Activated naive CD4-positive, alpha-beta T cell treated with anti-CD3 and anti-CD28 coated beads, Interleukin-2, amount 50 U/mL, for 16 hours (primary cell): ENCODE results near the gene RRH.
"Not testable (repeated sequence)": the region's sequence is repeated elsewhere in the genome, so short reads cannot be mapped to it uniquely, and the experiment has no call there.

Experiments used
- DNase-seq: peaks from one replicate; pipeline ENCODE4 v3.0.0-alpha.2; 2020

Gene RRH, protein sequence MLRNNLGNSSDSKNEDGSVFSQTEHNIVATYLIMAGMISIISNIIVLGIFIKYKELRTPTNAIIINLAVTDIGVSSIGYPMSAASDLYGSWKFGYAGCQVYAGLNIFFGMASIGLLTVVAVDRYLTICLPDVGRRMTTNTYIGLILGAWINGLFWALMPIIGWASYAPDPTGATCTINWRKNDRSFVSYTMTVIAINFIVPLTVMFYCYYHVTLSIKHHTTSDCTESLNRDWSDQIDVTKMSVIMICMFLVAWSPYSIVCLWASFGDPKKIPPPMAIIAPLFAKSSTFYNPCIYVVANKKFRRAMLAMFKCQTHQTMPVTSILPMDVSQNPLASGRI

DNA sequence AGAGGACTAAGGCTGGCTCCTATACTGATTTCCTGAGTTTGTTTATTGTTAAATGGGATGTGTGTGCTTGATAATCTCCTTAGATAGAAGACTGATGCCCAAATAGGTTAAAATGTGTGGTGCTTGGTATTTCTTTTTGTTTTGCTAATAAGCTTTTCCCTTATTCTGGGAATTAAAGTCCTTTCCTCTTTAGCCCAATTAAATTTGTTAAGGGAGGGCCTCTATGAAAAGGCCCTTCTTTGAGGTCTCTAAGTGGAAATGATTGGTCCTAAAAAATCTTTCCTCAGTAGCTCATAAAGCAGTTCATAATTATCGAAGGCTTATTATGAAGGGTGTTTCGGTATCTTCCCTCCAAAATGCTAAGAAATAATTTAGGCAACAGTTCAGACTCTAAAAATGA is at the start of gene RRH:
Gene RRH, plus strand, starts transcription at position 301 of the 400 bp plus-strand sequence. Its CDS starts 56 bp downstream, at position 357.
- no peak for DNase-seq

DNA sequence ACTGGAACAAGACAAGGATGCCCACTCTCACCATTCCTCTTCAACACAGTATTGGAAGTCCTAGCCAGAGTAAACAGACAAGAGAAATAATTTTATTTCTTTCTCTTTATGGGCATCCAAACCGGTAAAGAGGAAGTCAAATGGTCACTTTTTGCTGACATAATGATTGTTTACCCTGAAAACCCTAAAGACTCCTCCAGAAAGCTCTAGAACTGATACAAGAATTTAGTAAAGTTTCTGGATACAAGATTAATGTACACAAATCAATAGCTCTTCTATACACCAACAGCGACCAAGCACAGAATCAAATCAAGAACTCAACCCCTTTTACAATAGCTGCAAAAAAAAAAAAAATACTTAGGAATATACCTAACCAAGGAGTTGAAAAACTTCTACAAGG is 45.7 kb upstream of the RRH start:
- DNase-seq, result not testable (repeated sequence)

DNA sequence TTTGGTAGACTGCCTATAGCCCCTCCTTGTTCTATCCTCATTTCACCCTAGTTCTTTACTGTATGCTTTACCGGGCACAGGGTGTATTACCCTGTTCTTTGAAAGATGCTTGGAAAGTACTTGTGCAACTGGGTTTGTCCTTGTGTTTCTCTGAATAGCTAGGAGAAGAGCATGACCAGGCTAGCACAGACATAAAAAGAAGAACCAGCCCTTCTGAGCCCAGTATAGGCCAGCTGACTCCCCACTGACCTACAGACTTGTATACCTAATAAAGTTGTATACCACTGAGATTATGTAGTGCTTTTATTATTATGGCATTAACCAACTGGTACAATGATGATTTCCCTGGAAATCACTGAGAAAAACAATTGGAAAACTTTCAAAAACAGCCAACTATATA is 40.9 kb upstream of the RRH start:
- no peak for DNase-seq

DNA sequence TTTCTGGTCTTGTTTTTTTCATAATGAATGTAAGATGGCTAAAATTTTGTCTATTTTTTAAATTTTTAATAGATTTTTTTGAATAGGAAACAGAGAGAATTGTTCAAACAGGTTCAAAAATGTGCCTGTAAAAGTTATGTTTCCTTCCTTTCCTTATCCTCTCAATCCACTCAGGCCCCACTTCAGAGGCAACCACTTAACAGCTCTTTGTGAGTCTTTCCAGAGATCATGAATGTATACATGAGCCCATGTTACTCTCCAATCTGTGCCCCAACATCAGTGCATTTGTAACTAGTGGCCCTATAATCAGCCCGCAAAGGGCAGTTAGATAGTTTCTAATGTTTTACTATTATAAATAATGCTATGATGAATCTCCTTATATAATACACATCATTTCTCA is 40.0 kb upstream of the RRH start:
- DNase-seq, result no peak

DNA sequence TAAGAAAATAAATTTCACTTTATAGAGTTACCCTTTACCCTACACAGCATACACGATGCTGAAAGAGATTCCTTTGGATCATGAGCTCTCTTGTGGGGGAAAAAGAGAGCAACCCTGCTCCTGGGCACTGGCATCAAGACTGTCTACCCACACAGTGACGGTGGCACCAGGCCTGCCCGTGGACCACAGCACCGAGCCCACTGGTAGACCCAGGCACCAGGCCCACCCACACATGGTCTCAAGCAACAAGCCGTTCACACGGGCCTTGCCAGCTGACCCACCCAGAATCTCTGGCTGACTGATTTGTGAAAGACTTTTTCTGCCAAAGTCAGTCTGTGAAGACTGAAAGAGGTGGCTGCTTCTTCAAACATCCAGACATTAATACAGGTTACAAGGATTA is 32.7 kb upstream of the RRH start:
- DNase-seq, result no peak

DNA sequence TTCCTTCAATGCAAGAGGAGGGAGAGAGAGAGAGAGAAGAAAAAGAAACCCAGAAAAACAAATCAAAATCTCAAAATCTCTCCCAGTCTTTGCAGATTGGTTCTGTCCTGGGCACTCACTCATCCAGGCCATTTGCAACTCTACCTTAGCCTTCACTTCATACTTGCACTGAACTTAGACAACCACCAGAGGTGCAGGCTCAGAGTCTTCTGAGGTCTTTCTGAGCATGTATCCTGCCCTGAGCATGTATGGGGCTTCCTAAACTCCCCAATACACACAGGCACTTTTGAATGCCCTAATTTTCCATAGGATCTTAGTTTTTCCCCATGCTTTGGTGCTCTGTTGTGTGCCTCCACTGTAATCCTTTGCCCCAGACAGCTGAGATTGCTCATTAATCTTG is 28.9 kb upstream of the RRH start:
- no peak for DNase-seq

DNA sequence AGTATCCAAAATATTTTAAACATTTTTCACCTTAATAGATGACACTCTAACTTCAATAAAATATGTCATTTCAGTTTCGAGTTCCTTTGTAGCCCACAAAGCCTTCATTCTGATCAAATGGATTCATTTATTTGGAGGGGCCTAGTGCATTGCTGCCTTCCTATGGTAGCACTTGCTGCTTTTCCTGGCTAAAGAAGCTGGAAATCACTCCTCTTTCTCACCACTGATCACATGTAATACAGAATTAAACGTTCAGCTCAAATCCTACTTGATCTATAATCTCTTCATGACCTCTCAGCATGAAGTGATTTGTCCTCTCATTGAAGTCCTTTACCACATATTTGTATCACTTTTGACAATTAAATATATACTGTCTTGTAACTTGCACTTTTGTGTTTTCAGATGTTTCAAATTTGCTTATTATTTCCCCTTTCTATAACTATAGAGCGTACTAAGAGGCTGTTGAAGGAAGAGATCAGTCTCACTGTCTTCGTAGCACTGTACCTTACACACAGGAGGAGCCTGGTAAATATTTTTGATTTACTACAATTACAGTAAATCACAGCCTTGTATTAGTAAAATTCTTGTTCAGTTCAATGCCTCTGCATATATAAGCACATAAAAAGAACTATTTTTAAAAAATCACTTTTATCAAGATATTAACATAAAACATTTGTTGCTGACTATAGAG is 26.5 kb upstream of the RRH start:
- DNase-seq, result no peak

DNA sequence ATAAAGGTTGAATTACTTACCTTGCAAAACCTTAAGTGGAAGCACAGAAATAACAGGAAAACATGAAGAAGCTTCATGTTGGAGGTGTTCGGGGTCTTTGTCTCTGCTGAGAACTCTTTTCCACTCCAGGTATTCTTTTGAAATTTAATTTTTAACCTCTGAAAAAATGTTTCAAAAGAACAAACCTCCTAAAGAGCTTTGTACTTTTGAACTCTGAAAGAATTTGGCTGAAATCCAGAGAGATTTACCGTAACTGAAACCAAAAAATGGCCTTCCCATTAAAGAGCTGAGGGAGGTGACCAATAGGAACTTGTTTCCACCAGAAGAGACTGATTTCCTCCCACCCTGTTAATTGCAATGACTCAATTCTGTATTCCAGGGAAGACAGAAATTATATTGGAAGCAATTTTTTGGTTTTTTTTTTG is 25.9 kb upstream of the RRH start, which contains the start of gene CFI:
Gene CFI, minus strand, starts transcription at position 105 of the 425 bp plus-strand sequence. Its CDS starts 28 bp downstream, at position 77.
- DNase-seq, result no peak

DNA sequence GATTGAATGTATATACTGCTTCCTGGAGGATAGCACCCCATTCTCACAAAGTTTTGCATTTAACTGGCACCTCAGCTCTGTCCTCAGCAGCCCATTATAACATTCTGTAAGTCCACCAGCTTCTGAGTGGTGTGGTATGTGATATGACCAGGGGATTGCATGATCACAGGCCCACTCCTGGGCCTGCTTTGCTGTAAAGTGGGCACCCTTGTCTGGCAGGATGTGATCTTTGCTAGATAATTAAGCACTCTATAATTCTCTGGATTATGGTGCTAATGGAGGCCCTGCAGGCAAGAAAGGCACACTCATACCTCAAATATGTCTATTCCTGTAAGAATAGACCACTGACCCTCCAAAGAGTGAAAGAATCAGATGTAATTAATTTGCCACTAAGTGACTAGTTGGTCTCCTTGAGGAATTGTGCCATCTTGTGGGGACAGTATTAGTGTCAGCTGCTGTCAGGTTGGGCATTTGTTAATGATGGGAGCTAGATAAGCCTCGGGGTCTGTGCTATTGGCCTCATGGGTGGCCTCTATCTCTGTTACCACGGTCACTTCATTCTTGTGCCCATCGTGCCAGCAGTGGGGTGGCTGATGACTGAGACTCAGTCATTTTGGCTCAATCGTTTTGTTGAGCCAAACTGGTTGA is 23.7 kb upstream of the RRH start:
- no peak for DNase-seq

DNA sequence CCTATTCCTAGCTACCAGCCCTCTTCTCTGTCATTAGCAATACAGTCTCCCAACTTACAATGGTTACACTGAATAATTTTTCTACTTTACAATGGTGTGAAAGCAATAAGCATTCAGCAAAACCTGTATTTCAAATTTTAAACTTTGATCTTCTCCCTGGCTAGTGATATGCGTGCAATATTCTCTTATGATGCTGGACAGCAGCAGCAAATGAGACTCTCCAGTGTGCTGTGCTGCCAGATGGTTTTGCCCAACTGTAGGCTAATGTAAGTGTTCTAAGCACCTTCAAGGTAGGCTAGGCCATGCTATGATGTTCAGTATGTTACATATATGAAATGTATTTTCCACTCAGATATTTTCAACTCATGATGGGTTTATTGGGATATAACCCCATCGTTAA is 18.1 kb upstream of the RRH start:
- no peak for DNase-seq

DNA sequence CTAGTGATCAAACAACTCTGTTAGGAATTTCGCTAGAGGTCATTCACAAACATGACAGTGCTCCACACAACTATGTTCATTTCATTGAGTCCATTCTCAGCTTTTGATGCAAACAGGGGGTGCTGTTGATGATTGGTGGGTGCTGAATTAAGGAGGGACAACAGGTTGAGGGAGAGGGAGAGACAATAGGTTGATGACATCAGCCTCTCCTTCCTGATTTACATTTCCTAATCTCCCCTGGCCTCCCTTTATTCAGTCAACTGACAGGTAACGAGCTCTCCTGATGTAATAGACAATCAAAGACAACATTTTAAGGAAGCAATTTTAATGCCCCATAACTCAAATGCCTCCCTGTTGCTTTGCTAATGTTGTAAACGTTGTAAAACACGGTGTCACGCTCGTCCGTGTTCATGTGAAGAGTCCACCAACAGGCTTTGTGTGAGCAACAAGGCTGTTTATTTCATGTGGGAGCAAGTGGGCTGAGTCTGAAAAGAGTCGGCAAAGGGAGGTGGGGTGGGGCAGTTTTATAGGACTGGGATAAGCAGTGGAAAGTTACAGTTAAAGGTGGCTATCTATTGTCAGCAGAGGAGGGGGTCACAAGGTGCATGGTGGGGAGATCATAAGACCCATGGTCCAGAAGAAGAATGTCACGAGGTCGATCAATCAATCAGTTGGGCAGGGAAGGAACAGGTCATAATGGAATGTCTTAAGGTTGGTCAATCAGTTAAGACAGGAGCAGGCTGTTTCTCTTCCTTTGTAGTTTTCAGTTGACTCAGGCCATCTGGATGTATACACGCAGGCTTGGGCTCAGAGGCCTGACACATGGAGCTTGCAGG is 17.0 kb upstream of the RRH start:
- DNase-seq, result no peak

DNA sequence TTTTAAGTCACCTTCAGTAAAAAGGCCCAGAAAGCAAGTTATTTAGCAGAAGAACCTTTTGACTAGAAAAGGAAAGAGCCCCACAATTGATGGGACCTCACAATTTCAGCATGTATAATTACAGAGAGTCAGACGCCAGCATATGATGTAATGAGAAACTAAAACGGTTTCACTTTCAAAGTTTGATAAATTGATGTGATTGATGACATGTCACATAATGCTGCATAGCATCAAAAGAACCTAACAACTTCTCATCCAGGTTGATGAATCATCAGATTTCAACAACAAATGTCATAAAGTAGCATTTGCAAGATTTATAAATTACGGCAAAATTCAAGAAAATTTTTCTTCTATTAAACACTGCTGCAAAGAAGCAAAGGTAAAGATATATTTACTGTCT is 16.1 kb upstream of the RRH start:
- DNase-seq, result no peak

DNA sequence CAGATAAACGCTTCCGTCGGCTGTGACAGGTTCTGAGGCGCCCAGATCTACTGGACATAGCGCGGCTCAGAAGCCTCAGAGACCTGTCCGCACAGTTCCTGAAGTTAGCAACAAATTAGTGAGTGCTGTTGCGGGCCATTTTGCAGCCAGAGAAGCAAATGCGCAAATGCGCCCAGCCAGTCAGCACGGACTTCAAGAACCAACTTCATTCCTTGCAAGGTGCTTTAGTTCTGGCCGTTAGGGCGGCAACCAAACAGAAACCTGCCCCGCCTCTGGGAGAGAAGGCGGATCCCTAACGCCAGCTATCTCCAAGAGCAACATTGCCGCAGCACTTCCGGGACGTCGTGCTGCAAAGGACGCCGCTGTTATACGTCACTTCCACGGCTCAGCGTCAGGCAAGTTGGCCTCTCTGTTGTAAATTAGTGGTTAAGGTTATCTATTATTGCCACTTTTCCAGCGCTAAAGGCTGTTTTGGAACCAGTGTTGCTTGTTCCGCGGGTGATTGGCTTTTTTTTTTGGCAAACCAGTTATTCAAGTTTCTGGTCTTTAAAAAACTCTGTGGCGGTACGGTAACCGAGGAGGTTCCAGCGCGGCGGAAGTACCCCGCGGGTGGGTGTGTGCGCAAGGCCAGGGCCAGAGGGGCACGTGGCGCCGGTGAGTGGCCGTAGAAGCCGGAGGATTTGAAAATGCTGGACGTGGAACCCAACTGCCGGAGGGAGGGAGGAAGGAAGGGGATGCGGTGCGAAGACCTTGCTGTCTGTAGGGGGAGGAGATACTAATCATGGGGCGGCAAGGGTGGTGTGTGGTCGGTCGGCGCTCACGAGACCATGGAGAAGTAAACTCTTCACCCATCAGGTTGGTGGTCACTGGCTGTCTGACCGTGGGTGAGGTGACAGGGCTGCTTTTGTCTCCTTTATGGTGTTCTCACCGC is 12.4 kb upstream of the RRH start, which contains the start of gene GAR1:
Gene GAR1, plus strand, starts transcription at position 612 of the 931 bp plus-strand sequence. CDS start 403 bp downstream, outside the sequence.
- peak; percentile 87 for DNase-seq

DNA sequence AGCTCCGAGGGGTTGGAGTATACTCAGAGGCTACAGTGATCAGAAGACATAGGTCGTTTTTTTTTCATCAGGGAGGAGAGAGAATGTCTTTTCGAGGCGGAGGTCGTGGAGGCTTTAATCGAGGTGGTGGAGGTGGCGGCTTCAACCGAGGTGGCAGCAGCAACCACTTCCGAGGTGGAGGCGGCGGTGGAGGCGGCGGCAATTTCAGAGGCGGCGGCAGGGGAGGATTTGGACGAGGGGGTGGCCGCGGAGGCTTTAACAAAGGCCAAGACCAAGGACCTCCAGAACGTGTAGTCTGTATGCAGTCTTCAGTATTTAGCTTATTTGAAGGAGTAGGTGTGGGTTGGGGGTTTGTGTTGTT is 11.7 kb upstream of the RRH start:
- peak; percentile 49 for DNase-seq

DNA sequence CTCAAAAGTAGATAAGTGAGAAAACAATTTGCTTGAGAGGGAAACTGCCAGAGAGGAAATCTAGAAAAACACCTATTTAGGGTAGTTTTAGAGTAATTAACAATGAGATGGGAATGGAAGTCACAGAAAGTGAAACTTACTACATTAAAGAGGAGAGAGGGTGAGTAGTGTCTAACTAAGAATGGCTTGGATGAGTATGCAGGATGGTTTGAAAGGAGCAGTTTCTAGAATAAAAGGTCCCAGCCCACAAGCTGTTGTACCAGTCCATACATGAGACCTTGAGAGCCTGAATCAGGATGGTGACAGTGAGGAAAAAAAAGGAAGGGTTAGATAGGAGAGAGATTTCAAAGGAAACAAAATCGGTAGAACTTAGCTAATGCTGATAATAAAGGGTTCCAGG is 10.9 kb upstream of the RRH start:
- no peak for DNase-seq

DNA sequence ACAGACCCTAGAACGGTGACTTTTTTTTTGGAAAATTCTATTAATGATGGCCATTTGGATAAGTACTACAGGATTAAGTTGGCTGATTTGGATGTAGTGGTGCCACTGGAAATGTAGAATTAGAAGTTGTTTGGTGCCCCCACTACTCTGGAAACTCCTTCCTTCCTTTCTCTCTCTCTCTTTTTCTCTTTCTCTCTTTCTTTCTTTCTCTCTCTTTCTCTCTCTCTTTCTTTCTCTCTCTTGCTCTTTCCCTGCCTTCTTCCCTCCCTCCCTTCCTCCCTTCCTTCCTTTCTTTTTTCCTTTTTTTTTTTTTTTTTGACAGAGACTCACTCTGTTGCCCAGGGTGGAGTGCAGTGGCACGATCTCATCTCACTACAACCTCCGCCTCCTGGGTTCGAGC is 9.5 kb upstream of the RRH start:
- DNase-seq, result no peak

DNA sequence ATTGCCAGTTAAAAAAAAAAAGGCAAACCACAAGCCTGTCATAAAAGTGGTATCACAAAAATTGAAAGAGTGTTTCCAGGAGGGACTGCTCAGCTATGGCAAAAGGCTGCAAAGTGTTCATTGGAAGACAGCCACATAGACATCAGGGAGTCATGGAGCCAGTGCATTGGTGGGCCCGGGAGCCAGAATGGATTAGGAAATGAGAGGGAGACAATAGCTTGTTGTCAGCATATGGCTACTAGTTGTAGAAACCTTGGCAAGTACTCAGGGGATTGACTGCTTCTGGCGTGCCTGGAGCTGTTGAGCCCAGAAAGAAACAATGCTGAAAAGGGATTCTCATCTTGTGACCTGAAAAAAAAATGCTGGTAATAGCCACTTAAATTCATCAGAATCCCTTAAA is 7.2 kb upstream of the RRH start:
- no peak for DNase-seq

DNA sequence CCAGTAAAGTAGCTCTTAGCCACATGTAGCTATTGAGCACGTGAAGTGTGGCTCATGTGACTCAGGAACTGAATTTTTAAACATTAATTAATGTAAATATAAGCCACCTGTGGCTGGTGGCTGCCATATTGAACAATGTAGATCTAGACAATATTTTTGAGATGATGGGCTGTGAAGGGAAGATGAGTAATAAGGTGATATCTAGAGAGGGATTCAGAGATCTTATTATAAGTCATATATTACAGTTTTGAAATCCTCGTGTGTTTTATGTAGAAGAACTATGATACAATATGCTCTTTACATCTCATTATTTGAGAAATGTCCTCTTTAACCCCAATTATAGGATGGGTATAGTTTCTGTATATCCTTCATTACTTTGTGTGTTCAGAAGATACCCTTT is 6.6 kb upstream of the RRH start:
- DNase-seq, result no peak

DNA sequence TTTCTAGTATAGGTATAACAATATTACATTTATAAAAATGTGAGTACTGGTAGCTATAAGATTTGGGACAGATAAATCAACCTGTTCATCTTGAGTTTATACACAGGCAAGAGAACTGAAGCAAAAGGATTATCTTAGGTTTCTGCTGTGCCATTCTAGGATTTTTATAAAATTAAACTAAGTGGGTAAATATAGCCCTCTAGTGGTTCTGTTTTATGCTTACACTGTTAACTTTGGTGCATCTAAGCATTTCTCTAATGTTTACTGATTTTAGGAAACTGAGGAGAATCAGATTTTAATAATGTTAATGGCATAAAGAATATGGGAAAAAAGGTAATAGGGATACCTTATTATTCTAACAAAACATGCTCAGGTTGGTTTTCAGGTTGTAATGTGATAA is 1.1 kb upstream of the RRH start:
- no peak for DNase-seq

DNA sequence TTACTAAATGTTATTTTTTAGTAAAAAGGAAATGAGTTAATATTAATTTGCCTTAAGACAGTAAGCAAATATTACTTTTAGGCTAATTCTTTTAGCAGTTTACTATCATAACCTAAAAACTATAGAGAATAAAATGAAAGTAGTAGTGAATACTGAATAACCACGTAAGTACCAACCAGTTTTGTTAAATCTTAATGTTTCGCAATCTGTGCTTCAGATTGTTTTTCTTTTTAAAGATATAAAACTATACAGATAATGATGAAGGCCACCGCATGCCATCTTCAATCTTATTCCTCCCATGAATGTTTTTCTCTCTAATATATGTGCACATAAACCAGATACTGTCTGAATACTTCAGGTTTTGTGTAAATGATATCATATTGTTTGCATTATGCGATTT is 6.0 kb downstream of the RRH start:
- no peak for DNase-seq

DNA sequence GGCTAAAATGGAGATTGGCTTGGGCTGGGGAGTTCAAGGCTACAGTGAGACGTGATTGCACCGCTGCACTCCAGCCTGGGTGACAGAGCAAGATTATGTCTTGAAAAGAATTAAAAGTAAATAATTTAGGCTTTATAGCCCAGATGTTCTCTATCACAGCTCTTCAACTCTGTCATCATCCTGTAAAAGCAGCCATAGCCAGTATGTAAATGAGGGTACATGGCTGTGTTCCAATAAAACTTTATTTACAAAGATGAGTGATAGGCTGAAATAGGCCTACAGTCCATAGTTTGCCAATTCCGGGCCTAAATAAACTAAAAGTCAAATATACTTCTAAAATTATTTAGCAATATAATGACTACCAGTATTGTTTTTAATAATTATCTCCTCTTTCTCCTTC is 9.2 kb downstream of the RRH start:
- no peak for DNase-seq
